GM18909 (cell line): ENCODE data around the gene SPINT2.
"Not testable (repeated sequence)": the region's sequence is repeated elsewhere in the genome, so short reads cannot be mapped to it uniquely, and the experiment has no call there.

Experiments
- ATAC-seq: cut with Tn5 transposase; IDR thresholded peaks from one replicate; pipeline ENCODE4 v1.9.1; 2021; ENCODE audit warnings: mild to moderate bottlenecking; ENCODE audit not compliant: unreplicated experiment, poor library complexity

Gene SPINT2

DNA sequence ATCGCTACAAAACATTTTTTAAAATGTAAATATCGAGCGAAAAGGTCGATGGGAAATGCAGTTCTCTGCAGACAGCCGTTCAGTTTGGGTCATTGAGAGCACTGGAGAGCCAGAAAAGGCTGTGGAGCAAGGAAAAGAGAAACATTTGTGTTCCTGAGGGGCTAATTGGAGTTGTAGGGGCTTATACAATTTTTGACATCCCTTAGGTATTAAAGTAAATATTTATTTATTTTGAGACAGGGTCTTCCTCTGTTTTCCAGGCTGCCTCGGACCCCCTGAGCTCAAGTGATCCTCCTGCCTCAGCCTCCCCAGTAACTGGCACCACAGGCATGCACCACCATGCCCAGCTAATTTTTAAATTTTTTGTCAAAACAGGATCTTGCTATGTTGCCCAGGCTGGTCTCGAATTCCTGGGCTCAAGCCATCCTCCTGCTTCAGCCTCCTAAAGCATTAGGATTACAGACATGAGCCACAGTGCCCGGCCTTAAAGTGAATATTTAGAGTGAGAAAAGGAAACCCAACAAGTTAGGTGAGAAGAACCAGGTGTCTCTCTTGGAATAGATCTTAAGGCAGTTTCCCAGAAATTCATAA, 52.2 kb downstream of the SPINT2 start:
- ATAC-seq, result no peak

DNA sequence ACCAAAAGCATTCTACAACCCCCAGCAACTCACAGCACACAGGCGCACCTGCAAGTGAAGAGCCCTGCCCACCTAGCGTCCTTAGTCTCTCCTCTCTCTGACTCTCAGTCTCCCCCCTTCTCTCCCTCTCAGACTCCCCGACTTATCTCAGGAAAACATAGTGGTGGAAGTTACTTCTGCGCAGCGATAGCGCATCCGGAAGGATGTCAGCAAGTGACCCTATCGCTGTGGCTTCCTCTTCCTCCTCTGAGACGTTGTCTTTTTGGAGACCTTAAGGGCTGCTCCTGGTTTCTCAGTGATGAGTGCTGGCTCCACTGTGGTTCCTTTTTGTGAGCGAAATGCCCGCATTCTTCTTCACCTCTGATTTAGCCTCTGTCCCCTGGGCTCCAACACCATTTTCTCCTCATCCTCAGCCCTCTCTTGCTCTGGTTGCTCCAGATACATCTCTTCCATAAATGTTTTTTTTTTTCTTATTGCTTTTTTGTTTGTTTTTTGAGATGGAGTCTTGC, 52.8 kb downstream of the SPINT2 start:
- ATAC-seq, result no peak

DNA sequence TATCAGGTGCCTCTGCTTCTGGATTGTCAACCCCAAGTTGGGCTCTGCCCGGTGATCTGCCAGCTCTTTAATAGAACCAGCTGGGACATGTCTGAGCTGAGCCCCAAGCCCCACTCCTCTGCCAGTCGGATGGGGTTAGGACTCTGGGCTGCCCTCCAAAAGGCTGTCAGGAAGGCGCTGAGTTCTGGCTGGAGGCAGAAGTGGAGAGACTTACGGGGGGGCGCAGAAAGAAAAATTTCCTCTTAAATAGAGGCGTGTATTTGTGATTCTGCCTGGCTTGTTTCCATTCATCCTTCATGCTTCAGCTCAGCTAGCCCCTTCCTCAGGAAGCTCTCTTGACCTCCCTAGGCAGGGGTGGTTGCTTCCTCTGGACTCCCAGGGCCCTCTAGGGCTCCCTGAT, 54.3 kb downstream of the SPINT2 start:
- no peak for ATAC-seq

DNA sequence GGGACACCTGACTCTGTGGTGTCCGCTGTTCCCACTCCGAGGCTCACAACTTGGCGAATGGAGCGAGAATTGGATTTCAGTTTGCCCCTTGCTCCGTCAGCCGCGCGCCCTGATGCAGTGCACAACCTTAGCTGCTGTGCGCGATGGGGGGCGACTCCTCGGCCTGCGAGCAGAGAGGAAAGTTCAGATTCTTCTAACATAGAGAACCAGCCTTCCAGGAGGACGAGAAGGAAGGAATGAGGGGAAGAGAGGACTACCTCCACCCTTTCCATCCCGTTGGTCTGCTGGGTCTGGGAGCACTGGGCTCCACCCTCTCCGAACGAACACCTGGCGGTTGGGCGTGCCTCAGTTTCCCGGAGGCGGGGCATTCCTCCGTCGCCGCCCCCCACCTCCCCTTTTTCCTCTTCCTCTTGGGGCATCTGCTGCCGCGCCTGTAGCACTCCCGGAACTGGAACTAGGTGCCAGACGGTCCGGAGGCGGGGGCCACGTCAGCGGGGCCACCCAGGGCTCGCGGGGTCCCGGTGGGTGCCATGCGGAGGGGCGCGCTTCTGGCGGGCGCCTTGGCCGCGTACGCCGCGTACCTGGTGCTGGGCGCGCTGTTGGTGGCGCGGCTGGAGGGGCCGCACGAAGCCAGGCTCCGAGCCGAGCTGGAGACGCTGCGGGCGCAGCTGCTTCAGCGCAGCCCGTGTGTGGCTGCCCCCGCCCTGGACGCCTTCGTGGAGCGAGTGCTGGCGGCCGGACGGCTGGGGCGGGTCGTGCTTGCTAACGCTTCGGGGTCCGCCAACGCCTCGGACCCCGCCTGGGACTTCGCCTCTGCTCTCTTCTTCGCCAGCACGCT, 55.3 kb downstream of the SPINT2 start, which contains the start of gene KCNK6:
TSS of gene KCNK6 (plus strand) at position 425 of the 838 bp plus-strand sequence. CDS start at position 531, 106 bp downstream.
- no peak for ATAC-seq

DNA sequence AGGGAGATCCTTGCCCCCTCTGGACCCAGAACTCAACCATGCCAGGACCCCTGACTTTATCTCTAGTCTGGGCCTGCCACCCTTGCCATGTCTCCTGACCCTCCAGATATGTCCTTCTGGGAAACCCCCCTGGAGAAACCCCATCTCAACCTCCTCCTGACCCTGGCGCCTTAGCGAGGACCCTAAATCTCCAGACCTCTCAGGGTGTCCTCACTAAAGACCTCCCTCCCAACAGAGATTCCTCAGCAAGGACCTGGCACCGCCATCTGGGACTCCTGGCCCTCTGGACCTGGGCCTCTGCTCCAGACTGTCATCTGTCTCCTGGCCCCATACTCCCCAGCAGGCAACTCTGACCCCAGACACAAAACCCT, 56.6 kb downstream of the SPINT2 start:
- ATAC-seq, result no peak

DNA sequence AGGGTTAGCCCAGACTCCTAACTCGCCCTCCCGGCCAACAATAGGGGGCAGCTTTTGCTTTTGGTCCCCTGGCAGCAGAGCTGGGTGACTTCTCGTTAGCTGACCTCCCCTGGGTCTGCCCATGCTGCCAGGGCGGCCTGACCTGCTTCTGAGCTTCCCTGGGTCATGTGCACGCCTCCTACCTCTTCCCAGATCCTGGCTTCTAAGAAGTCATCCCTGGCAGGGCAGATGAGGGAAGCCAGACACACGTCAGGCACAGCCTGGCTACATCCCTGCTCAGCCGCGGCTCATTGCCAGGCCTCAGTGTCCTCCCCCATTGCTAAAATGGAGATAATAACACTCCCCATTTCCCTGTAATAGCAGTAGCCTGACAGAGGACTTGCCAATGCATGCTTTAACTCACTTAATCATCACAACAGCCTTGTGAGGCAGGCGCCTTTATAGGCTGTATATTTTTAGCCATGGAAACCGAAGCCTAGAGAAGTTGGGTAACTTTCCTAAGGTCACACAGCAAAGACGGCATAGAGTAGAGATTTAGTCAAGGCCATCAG, 57.3 kb downstream of the SPINT2 start:
- ATAC-seq, result no peak

DNA sequence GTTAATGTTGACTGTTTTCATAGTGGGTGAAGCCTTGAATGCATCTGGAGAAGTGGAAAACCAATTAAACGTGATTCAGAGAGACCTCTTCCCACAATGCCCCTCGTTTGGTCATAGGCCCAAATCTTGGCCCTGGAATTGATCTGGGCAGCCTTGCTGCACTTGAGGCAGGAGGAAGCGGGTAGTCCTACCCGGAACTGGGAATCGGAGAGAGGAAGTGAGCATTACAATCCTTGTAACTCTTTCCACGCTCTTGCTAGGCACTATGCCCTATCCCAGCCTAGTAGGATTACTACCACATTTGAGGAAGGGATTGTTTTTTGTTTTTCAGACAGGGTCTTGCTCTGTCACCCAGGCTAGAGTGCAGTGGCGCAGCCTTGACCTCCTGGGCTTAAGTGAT, 58.9 kb downstream of the SPINT2 start:
- no peak for ATAC-seq

DNA sequence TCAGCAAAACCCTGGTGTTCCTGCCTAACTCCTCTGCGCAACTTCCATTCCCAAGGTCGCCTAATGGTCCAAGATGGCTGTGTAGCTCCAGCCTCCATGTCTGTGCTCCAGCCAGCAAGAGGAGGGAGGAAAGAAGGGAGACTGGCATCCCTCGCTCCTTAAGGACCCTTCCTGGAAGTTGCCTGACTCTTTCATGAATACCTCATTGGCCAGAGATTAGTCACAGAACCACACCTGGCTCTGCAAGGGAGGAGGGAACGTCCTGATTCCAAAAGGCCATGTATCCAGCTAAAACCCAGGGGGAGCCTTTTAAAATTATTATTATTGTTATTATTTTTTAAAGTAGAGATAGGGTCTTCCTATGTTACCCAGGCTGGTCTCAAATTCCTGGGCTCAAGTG, 60.1 kb downstream of the SPINT2 start:
- no peak for ATAC-seq

DNA sequence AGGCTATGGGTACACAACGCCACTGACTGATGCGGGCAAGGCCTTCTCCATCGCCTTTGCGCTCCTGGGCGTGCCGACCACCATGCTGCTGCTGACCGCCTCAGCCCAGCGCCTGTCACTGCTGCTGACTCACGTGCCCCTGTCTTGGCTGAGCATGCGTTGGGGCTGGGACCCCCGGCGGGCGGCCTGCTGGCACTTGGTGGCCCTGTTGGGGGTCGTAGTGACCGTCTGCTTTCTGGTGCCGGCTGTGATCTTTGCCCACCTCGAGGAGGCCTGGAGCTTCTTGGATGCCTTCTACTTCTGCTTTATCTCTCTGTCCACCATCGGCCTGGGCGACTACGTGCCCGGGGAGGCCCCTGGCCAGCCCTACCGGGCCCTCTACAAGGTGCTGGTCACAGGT, 62.2 kb downstream of the SPINT2 start:
- no peak for ATAC-seq

DNA sequence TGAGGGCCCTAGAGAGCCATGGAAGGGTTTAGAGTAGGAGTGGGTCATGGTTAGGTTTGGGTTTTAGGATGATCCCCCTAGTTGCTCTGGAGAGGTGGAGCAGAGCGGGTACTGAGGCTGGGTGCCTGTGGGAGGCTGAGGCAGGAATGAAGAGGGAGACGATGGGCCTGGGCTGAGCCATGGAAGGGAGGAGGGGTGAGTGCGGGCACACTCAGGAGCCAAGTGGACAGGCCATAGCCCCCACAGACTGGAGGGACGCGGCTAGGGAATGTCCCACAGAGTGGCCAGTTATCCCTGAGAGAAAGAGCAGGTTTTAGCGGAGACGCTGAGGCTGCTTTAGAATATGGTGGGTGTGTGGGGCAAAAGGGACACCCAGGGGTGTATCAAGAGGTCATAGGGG, 65.3 kb downstream of the SPINT2 start:
- no peak for ATAC-seq

DNA sequence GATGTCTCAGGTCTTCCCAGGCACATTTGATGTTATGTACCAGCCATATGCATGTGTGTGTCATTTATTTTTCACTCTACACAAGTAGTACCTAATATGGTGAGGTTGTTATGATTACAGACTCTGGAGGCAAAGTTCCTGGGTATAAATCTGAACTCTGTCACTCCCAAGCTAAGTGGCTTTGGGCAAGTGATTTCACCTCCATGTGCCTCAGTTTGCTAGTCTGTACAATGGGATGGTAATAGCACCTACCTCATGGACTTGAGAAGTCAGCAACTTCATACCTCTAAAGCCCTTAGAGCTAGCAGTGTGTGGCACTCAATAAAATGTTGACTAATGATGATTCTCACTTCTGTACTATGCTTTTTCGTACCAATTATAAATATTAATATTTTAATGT, 67.4 kb downstream of the SPINT2 start:
- no peak for ATAC-seq

DNA sequence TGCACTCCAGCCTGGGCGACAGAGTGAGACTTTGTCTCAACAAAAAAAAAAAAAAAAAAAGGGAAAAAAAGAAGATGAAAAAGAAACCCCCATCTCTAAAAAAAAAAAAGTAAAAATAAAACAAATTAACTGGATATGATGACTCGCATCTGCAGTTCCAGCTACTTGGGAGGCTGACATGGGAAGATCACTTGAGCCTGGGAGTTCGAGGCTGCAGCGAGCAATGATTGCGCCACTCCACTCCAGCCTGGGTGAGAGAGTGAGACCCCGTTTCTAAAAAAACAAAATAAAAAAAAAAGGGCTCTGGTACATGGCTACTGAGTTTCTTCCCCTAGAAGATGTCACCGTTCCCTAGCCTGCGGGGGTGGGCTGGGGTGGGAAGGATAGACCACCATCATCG, 68.9 kb downstream of the SPINT2 start:
- no peak for ATAC-seq

DNA sequence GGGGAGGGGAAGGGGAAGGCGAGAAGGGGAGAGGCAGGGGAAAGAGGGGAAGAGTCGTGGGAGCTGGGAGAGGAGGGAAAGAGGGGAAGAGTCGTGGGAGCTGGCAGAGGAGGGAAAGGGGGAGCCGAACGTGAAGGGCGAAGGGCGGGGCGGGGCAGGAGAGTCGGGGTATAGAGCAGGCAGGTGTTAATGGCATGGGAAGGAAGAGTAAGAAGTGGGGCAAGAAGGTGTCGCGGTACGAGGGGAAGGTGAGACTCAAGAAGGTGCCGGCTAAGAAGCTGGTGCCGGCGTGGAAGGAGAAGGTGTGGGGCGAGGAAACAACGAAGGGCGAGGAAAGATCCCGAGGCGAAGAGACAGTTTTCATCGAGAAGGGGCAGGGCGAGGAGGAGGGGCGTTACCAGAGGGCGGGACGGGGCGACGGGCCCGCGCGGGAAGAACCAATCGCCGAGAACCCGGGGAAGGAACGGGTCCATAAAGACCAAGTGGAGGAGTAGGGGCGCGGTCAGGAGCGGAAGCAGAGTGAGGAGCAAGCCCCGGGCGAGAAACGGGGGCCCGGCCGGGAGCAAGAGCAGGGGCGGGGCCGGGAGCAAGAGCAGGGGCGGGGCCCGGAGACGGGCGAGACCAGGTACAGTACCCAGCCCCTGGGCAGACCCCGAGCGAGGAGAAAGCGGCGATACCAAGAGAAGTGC, 71.7 kb downstream of the SPINT2 start:
- peak; percentile 72 for ATAC-seq

DNA sequence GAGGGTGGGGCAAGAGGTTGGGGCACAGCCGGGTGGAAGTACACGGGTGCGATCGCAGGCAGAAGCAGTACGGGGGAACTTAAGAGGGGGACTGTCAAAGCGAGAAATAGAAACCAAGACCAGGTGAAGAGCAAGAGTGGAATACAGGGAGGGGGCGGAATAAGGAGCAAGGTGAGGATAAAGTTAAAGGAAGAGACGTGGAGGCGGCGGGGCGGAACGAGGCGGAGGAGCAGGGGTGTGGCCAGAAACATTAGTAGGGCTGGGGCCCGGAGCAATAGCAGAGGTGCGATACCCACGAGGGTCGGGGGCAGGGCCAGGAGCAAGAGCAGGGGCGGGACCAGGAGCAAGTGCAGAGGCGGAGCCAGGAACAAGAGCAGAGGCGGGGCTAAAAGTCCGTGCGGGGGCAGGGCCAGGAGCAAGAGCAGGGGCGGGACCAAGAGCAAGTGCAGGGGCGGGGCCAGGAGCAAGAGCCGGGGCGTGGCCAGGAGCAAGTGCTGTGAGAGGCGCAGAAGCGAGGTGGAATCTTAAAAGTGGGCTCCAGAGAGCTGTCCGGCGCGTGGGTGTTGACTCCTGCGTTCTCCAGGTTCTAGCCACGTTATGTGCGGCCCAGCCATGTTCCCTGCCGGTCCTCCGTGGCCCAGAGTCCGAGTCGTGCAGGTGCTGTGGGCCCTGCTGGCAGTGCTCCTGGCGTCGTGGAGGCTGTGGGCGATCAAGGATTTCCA, 72.4 kb downstream of the SPINT2 start:
- ATAC-seq, result peak; percentile 55

DNA sequence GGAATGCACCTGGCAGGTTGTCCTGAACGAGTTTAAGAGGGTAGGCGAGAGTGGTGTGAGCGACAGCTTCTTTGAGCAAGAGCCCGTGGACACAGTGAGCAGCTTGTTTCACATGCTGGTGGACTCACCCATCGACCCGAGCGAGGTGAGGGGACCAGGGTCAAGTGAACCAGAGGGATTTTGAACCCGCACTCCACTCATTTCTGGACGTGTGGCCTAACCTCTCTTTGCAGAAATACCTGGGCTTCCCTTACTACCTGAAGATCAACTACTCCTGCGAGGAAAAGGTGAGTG, 72.9 kb downstream of the SPINT2 start:
- no peak for ATAC-seq

DNA sequence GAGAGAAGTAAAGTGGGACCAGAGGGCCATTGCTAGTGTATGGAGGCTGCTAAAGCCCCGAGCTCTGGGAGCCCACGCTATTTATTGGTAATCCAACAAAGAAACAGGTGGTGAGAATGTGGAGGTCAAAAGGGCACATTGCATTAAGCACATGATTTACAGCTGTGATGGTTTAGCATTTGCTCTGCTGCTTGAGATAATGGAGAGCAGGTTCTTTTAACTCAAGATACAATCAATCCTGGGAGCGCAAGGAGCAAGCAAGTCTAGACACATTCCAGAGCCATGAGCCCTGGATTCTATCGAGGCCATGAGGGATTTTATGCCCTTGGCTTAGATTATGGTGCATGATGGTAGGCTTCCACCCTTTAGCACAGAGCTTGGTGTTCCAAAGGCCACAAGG, 74.6 kb downstream of the SPINT2 start:
- not testable (repeated sequence) for ATAC-seq

DNA sequence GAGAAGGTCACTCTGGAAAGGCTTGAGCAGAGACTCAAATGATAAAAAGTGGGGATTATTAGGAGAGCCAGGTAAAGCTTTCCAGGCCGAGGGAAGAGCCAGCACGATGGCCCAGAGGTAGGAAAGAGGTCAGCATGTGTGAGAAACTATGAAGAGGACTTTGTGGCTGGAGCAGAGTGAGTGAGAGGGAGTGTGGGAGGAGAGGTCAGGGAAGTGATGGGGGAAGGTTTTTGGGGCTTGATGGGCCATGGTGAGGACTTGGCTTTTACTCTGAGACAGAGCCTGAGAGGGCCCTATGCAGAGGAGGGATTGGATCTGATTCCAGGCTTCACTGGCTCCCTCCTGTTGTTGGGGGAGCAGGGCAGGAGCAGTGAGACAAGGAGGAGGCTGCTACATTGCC, 76.6 kb downstream of the SPINT2 start:
- no peak for ATAC-seq
